HG03342 (cell line): ENCODE results near the gene DPEP2NB.
"Not testable (repeated sequence)": the region's sequence is repeated elsewhere in the genome, so short reads cannot be mapped to it uniquely, and the experiment has no call there.

Source experiments
- ATAC-seq: cut with Tn5 transposase; IDR thresholded peaks from one replicate; pipeline ENCODE4 v1.9.1; 2021; ENCODE audit warnings: mild to moderate bottlenecking, moderate library complexity; ENCODE audit not compliant: unreplicated experiment

Gene DPEP2NB

GRCh38 chr16:67987460-67988160 lies 28.1 kb downstream of the DPEP2NB start:
- no peak for ATAC-seq

GRCh38 chr16:67986949-67987348 lies 28.8 kb downstream of the DPEP2NB start:
- no peak for ATAC-seq

GRCh38 chr16:67982011-67982696 lies 33.6 kb downstream of the DPEP2NB start:
- ATAC-seq: no peak

GRCh38 chr16:67979955-67980678 lies 35.6 kb downstream of the DPEP2NB start, which contains the start of gene DPEP3:
Gene DPEP3, minus strand, starts transcription at chr16:67980499. Its CDS starts 119 bp downstream, at chr16:67980380.
- ATAC-seq: no peak

GRCh38 chr16:67977469-67978227 lies 38.1 kb downstream of the DPEP2NB start:
- ATAC-seq: no peak

- no peak for ATAC-seq
These were observed 38.7 kb downstream of the DPEP2NB start for GRCh38 chr16:67977005-67977404.

GRCh38 chr16:67976205-67976604 lies 39.5 kb downstream of the DPEP2NB start:
- ATAC-seq: no peak

GRCh38 chr16:67975321-67976105 lies 40.2 kb downstream of the DPEP2NB start:
- ATAC-seq: no peak

GRCh38 chr16:67972285-67972684 lies 43.4 kb downstream of the DPEP2NB start:
- ATAC-seq: not testable (repeated sequence)

- ATAC-seq: no peak
These were observed 44.6 kb downstream of the DPEP2NB start for GRCh38 chr16:67971111-67971510.

- no peak for ATAC-seq
These were observed 46.3 kb downstream of the DPEP2NB start for GRCh38 chr16:67969254-67970039.

- peak; percentile 83 for ATAC-seq
These were observed 47.1 kb downstream of the DPEP2NB start, which contains the start of gene SLC12A4 for GRCh38 chr16:67968400-67969253. Gene SLC12A4, minus strand, starts transcription at chr16:67968637. Its CDS starts 84 bp downstream, at chr16:67968553.

- ATAC-seq: peak; percentile 23
These were observed 47.7 kb downstream of the DPEP2NB start for GRCh38 chr16:67967958-67968399.

- no peak for ATAC-seq
These were observed 48.3 kb downstream of the DPEP2NB start for GRCh38 chr16:67967183-67967957.

- no peak for ATAC-seq
These were observed 49.0 kb downstream of the DPEP2NB start for GRCh38 chr16:67966549-67967182.

GRCh38 chr16:67965668-67966548 lies 49.8 kb downstream of the DPEP2NB start:
- ATAC-seq: no peak
